ENCODE measurements around the gene CPS1.

The CPS1 gene

GRCh38 chr2:210556329-210556980, at the start of gene CPS1:
Gene CPS1, plus strand, starts transcription at chr2:210556599. Its CDS starts 135 bp downstream, at chr2:210556734.
- no peak for DNase-seq (ENCODE audit: low read depth in 2 of 2)

- no peak for DNase-seq (ENCODE audit: low read depth in 2 of 2)
Observed at GRCh38 chr2:210515911-210516310, 40.5 kb upstream of the CPS1 start.

- no peak for DNase-seq (ENCODE audit: low read depth in 2 of 2)
Observed at GRCh38 chr2:210517264-210517663, 39.1 kb upstream of the CPS1 start.

- DNase-seq (ENCODE audit: low read depth in 2 of 2) = no peak
Observed at GRCh38 chr2:210519594-210519993, 36.8 kb upstream of the CPS1 start.

- no peak for DNase-seq (ENCODE audit: low read depth in 2 of 2)
Observed at GRCh38 chr2:210522399-210522798, 34.0 kb upstream of the CPS1 start.

- DNase-seq (ENCODE audit: low read depth in 2 of 2) = no peak
Observed at GRCh38 chr2:210523650-210524289, 32.6 kb upstream of the CPS1 start.

GRCh38 chr2:210524533-210524932, 31.9 kb upstream of the CPS1 start:
- no peak for DNase-seq (ENCODE audit: low read depth in 2 of 2)

- DNase-seq (ENCODE audit: low read depth in 2 of 2) = no peak
Observed at GRCh38 chr2:210527286-210527685, 29.1 kb upstream of the CPS1 start.

- no peak for DNase-seq (ENCODE audit: low read depth in 2 of 2)
Observed at GRCh38 chr2:210528716-210529115, 27.7 kb upstream of the CPS1 start.

- DNase-seq (ENCODE audit: low read depth in 2 of 2) = no peak
Observed at GRCh38 chr2:210531050-210531449, 25.3 kb upstream of the CPS1 start.

GRCh38 chr2:210531482-210531881, 24.9 kb upstream of the CPS1 start:
- no peak for DNase-seq (ENCODE audit: low read depth in 2 of 2)

- DNase-seq (ENCODE audit: low read depth in 2 of 2) = no peak
Observed at GRCh38 chr2:210533389-210533788, 23.0 kb upstream of the CPS1 start.

GRCh38 chr2:210534879-210535278, 21.5 kb upstream of the CPS1 start:
- DNase-seq (ENCODE audit: low read depth in 2 of 2) = no peak

GRCh38 chr2:210536973-210537650, 19.3 kb upstream of the CPS1 start:
- no peak for DNase-seq (ENCODE audit: low read depth in 2 of 2)

GRCh38 chr2:210539035-210539434, 17.4 kb upstream of the CPS1 start:
- DNase-seq (ENCODE audit: low read depth in 2 of 2) = no peak

- no peak for DNase-seq (ENCODE audit: low read depth in 2 of 2)
Observed at GRCh38 chr2:210539578-210540416, 16.6 kb upstream of the CPS1 start.

- no peak for DNase-seq (ENCODE audit: low read depth in 2 of 2)
Observed at GRCh38 chr2:210540471-210540870, 15.9 kb upstream of the CPS1 start.

GRCh38 chr2:210540900-210541289, 15.5 kb upstream of the CPS1 start:
- no peak for DNase-seq (ENCODE audit: low read depth in 2 of 2)

- no peak for DNase-seq (ENCODE audit: low read depth in 2 of 2)
Observed at GRCh38 chr2:210541290-210541902, 15.0 kb upstream of the CPS1 start.

GRCh38 chr2:210544007-210544590, 12.3 kb upstream of the CPS1 start:
- no peak for DNase-seq (ENCODE audit: low read depth in 2 of 2)

GRCh38 chr2:210544831-210545230, 11.6 kb upstream of the CPS1 start:
- no peak for DNase-seq (ENCODE audit: low read depth in 2 of 2)
